HG02678 (cell line): ENCODE data around the gene PDXP.

ENCODE experiments used
- ATAC-seq: cut with Tn5 transposase; IDR thresholded peaks from one replicate; pipeline ENCODE4 v1.9.1; 2021; ENCODE audit warnings: mild to moderate bottlenecking, moderate library complexity; ENCODE audit not compliant: unreplicated experiment

Gene PDXP

DNA sequence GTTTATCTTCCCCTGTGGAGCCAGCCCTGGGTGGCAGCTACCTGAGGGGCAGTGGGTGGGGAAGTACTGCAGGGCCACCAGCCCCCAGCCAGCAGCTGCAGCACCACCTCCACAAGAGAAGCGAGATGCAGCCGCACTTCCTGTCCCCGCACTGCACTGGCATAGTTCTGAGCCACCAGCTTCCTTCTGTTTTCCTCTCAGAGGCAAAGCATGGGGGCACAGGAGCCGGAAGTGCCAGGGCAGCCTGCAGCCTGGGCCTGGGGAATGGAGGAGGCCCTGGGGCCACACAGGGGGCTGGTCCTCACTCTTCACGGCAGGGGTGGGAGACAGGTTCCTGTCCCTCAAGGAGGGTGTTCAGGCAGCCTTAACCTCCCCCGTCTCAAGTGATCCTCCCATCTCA is 31.0 kb upstream of the PDXP start:
- ATAC-seq = peak; percentile 41

DNA sequence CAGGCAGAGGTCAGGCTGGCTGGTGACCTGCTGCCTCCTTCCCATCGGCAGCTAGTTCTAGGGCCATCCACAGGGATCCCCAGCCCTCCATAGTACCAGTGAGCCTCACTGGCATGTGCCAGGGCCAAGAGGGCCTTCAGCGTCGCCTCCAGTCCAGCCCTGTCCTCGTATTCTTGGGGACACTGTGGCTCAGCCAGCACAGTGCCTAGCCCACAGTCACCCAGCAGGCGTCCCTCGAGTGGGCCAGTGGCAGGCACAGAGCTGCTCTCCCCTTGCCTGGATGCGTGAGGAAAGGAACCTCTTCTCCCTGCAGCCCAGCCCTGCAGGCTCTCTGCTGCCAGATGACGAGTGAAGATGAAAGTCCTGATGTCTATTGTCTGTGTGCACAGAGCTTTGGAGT is 29.7 kb upstream of the PDXP start:
- no peak for ATAC-seq

DNA sequence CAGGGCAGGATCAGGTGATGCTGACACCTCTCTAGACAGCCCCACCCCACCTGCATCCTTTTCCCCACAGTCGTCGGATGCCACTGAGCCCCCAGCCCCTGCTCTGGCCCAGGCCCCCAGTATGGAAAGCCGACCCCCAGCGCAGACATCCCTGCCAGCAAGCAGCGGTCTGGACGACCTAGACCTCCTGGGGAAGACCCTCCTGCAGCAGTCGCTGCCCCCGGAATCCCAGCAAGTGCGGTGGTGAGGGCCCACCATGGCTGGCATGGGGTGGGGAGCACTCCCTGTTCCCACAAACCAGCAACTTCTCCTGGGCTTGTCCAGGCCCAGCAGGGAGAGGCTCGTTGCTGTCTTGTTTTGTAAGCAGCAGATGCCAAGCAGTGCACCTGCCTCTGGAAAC is 28.6 kb upstream of the PDXP start:
- ATAC-seq = no peak

DNA sequence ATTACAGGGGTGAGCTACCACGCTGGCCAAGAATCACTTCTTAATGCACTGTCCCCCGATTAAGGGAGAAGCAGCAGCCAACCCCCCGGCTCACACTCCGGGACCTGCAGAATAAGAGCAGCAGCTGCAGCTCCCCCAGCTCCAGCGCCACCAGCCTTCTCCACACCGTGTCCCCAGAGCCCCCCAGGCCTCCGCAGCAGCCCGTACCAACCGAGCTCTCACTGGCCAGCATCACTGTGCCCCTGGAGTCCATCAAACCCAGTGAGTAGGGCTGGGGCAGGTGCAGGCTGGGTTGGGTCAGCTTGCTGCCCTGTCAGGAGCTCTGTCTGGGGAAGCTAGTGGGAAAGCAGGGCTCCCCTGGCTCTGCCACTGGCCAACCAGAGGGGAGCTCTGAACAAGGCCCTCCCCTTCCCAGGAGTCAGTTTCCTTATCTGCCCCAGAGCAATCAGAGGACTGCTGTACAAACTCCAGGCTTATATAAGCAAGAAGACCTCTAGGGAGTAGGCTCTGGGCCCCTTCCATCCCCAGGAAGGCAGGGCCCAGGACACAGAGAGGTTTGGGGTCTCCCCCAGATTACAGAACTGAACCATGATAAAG is 27.6 kb upstream of the PDXP start:
- no peak for ATAC-seq

DNA sequence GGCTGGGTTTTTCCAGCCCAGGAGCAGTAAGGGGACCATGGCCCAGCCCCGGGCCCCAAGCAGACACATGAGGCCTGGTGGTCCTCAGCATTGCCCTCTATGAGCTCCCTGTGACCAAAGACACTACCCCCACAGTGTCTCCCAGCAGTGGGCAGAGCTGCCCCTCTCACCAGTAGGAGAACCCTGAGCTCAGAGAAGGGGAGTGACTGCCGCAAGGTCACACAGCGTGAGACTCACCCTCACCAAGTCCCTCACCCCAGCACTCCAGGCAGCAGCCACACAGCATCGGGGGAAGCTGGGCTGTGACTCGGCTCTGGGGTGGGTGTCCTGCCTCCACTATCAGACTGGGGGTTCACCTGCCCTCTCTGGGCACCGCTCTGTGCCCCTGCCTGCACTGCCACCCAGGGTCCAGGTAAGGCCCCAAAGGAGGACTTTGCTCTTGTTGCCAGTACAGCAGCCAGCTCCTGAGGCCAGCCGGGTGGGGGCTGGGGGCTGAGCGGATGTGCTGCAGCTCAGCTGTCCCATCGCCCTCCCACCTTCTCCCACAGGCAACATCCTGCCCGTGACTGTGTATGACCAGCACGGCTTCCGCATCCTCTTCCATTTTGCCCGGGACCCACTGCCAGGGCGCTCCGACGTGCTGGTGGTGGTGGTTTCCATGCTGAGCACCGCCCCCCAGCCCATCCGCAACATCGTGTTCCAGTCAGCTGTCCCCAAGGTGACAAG is 26.9 kb upstream of the PDXP start:
- no peak for ATAC-seq

DNA sequence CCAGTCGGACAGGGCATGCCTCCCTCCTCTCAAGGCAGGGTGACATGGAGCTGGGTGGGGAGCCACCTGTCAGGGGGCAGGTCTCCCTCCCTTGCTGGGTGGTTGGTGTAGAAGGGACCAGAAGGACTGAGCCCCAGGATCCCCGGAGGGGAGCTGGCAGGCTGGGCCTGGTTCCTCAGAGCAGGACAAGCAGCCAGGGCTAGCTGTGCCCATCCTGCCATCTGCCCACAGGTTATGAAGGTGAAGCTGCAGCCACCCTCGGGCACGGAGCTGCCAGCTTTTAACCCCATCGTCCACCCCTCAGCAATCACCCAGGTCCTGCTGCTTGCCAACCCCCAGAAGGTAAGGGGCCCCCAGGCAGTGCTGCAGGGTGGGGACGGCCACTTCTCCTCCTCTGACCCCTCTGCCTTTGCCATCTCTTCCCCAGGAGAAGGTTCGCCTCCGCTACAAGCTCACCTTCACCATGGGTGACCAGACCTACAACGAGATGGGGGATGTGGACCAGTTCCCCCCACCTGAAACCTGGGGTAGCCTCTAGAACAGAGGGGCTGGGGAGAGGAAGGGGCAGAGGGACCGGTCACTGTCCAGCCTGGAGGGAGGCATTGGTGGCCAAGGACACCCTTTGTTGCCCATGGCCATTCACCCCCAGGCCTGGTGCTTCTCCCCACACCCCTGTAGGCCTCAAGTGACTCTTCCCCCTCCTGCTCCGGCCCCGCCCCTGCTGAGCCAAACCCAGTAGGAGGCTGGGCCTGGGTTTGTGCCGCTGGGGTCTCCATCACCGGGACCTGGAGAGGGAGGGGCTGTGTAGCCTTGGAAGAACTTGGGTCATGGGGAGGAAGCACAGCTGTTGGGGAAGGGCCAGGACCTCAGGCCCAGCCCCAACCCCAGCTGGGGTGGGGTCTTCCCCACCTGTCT is 26.1 kb upstream of the PDXP start:
- ATAC-seq = no peak

DNA sequence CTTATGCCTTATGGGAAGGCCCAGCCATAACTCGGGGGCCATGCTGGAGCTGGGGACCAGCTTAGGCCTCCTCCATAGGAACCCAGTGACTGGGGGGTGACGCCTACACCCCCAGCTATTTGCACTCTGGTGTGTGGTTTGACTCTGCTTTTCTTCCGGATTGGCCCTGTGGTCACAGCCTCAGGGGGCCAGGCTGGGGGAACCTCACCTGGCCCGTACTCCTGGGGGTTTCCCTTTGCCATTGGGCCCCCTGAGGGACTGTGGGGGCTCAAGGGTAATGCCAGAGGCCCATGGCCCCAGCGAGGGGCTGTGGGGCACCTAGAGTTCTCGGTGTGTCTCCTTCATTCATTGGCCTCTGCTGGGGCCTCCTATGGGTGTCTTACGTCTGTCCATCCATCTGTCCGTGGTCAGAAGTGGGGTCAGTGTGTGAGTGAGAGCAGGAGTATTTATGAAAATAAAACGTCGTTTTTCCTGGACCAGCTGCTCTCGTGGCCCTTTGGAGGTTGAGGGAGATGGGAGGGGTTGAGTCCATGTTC is 25.4 kb upstream of the PDXP start:
- ATAC-seq = peak; percentile 56

DNA sequence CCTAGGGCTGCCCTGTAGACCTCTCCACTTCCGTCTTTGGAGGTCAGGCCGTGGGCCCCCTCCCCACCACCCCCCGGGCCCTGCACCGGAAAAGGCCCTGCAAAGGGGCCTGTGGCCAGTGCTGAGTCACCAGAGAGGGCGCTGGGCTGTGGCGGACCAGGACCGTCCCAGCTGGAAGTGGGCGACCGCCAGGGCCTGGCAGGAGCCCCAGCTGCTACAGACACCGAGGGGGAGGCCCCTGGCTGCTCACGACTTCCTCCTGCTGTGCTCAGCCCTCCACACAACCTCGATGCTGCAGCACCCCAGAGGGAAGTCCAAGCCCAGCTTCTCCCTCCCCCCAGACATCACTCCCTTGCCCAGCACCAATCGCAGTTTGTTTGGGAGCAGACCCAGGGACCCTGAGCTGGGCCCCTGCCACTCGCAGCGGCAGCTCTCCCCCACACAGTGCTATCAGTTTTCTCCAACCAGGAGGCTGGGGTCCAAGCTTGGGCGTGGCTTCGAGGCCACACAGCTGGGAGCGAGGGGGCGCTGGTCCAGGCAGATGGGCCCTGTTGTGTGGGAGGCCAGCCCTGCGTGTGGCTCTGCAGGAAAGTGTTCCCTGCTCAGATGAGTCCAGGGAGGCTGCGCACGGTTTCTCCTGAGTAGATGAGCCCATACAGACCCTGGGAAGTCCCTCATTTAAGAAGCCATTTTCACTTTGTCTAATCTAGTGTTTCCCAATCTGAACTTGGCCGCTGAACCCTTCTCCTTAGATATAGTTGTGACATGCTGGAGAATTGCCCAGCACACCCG is 24.7 kb upstream of the PDXP start:
- peak; percentile 60 for ATAC-seq

DNA sequence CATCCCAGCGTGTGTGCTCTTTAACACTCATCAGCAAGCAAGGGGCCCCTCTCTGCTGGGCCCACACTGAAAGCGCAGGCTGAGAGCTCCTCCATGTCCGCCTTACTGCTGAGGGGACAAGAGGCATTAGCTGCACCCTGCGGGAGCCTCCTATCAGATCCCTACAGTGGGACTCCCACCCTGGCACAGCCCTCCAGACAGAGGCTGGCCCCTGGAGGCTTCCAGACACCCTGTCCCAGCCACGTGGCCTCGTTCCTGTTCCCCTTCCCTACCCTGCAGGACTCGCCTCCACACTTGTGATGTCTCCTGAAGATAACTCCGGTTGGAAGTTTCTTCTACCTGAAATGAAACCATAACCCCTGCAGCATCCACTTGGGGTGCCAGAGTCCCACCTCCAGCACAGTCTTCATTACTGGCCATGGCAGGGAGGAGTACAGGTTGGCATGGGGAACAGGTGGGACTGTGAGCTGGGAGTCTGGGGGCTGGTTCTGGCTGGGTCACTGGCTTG is 24.1 kb upstream of the PDXP start:
- ATAC-seq = no peak

DNA sequence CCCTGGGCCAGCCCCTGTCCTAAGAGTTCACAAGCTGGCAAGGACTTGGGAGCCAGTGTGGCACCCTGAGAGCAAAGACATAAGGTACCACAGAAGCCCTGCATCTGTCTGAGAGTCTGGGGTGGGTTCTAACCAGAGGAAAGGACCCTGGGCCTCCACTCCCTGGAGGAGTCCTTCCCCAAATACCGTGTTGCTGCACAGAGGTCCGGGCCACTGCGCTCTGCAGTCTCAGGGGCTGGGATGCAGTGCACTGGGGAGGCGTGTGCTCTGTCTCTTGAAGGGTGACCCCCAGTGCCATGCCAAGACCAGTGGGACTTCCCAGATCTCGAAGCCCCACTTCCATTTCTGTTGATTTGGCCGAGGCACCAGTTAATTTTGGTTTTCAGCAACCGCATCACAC is 23.4 kb upstream of the PDXP start:
- no peak for ATAC-seq

DNA sequence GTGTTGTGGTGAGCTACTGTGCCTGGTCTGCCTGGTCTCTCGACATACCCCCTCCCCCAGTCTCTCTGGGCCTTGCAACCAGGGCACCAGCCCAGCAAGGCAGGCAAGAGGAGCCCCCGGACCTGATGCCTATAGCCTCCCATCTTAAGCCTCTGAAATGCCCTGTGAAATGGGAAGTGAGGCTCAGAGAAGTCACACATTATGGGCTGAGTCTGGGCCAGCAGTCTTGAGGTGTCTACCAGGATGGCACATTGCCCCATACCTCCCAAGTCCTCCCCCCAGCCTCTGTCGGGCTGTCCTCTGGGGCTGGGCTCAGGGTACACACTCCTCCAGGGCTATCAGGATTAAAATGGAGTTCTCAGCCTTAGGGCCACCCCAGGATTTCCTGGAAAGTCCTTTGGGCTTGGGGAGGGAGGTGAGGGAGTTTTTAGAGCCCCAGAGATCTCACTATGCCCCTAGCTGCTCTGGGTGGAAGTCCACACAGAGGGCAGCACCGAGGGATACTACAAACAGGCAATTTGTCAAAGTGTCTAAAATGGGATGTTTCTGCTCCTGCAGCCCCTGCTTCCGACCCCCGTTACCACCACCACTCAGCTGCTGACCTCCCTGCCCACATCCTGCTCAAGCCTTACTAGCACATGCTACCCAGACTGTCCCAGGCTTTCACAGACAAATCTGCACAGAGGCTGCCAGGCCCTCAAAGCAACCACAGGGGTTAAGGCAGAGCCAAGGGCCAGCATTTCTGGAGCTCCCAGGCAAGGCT is 22.2 kb upstream of the PDXP start:
- ATAC-seq = no peak

DNA sequence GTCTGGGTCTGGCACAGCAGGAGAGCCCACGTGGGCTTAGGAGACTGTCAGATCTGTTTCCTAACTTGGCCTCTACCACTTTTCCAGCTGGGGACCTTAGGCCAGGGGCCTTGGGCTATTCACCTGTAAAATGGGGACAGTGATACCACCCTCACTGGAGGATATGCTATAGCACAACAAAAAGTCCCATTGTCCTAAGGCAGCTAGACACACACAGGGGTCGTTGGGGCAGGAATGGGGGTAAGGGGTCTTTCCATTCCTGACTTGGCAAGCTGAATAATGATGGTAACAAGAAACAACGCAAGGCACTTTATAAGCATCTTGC is 21.6 kb upstream of the PDXP start:
- no peak for ATAC-seq

DNA sequence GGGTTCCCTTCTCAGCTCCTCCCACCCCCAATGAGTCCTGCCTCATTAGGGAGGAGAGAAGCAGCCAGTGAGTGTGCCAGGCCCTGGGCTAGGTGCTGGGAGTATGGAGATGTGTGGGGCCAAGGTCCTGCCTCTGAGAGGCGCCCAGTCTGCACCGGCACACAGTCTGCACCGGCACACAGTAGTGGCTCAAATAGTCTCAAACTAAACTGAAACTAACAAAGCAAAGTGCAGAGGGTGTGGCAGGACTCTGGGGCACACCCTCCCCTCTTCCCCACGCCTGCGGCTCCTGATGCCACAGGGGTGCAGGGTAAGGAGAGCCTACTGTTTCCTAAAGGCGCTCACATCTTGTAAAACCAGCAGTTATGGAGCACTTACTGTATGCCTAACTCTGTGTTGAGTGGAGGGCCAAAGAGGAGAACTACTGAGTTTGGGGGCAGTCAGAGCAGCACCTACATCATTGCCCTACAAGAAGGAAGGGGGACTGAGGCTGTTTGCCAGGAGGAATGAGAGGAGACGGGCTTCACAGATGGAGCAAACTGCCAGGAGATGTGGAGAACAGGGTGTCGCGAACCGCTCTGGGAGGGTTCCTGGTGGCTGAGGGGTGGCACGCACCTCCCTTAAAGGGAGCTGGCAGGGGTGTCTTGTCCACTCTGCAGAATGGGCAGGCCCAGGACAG is 20.0 kb upstream of the PDXP start:
- no peak for ATAC-seq

DNA sequence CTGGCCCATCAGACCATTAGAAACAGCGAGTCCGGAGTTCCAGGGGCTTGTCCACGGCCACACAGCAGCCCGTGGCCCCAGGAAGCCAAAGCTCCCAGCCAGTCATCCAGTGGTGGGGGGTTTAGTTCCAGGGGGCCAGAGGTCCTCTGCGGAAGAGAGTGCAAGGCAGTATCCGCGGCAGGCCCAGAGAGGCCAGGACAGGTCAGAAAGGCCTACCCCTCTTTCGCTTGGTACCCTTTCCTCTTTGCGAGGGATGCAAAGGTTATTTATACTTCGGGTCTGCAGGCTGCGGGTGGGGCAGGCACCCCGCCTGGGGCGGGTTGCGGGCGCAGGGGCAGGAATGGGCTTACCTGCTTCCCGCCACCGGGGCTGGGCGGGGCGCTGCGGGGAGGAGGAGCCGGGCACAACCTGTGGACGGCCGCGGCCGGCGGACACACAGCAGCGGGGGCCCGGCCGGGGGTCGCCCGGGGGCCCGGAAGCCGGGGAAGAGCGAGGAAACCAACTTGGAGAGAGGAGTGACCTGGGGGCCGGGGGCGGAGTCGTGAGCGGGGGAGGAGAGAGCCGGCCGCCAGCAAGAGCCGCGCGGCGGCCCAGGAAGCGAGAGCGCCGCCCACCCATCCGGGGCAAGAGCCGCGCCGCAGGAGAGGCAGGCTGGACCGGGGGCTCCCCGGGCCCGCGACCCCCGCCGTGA is 19.3 kb upstream of the PDXP start, which contains the start of gene SH3BP1:
TSS of gene SH3BP1 (plus strand) at position 600 of the 691 bp plus-strand sequence. CDS start 119 bp downstream, outside the sequence.
- ATAC-seq = no peak

DNA sequence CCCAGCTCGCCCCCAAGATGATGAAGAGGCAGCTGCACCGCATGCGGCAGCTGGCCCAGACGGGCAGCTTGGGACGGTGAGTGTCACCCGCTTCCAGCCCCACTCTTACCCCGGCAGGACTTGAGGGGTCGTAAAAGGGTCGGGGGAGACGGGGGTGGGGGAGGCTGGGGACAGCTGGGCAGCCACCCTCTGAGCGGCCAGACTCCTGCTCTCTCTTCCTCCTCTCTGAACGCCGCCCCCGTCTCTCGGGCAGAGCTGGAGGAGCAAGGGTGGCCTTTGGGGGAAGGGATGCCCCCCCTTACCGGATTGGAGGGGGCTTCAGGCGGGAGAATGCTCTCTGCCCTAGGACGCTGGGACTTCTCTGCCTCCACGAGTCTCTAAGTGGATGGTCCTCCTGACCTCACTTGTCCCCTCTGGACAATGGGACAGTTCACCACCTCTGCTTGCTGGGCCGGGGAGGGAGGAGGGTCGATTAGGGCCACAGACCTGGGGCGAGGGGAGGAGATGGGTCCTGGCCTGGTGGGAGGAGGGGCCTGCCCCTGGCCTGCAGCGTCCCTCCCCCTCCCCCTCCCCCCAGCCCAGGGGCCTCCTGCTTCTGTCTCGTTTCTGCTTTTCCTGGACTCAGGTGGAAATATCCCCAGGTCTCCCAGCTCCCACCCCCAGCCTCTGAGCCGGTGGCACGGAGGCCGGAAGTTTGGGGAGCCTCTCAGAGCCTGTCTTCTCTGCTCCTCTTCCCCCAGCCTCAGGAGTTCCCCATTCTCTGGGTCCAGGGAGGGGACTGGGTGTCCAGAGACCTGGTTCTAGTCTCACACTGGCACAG is 18.5 kb upstream of the PDXP start:
- no peak for ATAC-seq

DNA sequence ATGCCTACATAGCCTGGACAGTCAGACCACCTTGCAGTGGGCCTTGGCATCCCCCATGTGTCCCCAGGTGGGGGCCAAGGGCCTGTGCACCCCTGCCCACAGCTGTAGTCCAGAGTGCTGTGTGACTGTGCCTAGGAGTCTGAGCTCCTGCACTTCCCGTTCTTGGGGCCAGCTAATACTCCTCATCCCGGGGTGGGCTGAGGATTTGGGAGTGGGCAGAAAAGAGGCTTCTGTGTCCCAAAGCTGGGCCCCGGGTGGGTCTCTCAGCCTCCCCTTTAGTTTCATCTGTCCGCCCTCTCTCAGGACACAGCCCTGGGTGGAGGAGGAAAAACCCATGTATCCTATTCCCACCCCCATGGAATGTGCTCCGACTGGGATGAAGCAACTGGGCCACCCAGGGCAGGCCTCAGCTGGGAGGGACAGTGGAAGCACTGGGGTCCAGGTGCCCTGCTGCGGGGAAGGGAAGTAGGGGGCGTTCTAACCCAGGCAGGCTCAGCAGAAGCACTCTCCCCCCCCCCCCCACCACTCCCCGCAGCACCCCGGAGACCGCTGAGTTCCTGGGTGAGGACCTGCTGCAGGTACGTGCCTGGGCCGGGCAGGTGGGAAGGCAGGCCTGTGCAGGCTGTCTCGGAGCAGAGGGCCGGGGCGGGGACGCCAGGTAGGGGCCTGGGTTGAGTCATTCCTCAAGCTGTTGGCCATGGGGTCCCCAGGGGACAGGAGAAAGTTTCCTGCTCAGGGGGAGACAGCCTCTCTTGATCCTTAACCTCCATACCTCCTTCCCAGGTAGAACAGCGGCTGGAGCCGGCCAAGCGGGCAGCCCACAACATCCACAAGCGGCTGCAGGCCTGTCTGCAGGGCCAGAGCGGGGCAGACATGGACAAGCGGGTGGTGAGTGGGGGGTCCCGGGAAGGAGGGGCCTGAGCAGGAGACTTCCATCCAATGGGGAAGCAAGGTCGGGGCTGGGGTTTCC is 17.6 kb upstream of the PDXP start:
- ATAC-seq = no peak

DNA sequence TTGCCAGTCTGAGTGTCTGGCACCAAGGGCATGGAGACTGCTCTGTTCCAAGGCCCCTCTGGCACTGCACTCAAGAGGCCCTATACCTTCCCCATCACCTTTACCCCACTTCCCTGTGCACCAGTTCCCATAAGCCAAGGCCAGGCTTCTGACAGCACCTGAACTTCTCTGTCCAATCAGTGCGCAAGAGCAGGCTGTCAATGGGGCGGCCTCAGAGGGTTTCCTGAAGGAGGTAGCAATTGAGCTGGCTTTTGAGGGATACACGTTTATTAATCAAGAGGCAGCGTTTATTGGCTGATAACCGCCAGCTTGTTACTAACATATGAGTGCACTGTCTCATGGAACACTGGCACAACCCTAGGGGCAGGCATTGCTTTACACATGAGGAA is 17.0 kb upstream of the PDXP start:
- no peak for ATAC-seq
